ENCODE results near the gene RCCD1.
"Not testable (repeated sequence)": the region's sequence is repeated elsewhere in the genome, so short reads cannot be mapped to it uniquely, and the experiment has no call there.

Gene RCCD1

GRCh38 chr15:90924375-90924774 lies 30.3 kb upstream of the RCCD1 start:
- no peak overlapping the region for H3K27ac ChIP-seq
- H3K27me3 ChIP-seq (ENCODE audit: control insufficient read depth, insufficient read depth, low read length), result no peaks in the 10 kb centered on the region
- no peak for TF ChIP-seq CTCF (IDR thresholded peaks at IDR 0.05)
- H3K79me2 ChIP-seq, result no peaks in the 10 kb centered on the region
- H3K9me3 ChIP-seq (ENCODE audit: control insufficient read depth, low read length), result no peaks in the 10 kb centered on the region
- no peak overlapping the region for H3K4me2 ChIP-seq (ENCODE audit: low read length)
- H3K4me3 ChIP-seq (ENCODE audit: low read depth, low read length), result no peak overlapping the region
- no peaks in the 10 kb centered on the region for H3K4me1 ChIP-seq
- H2AFZ ChIP-seq, result no peak overlapping the region
- no peak overlapping the region for H3K9ac ChIP-seq
- no peaks in the 10 kb centered on the region for H3K36me3 ChIP-seq (ENCODE audit: control insufficient read depth, insufficient read depth, low read length)

- not testable (repeated sequence) for H3K4me2 ChIP-seq (ENCODE audit: low read length)
Observed at GRCh38 chr15:90926766-90927165, 27.9 kb upstream of the RCCD1 start.

GRCh38 chr15:90928106-90928505 lies 26.6 kb upstream of the RCCD1 start:
- not testable (repeated sequence) for H3K4me3 ChIP-seq (ENCODE audit: low read depth, low read length); H3K4me2 ChIP-seq (ENCODE audit: low read length); H3K27me3 ChIP-seq (ENCODE audit: control insufficient read depth, insufficient read depth, low read length); H3K36me3 ChIP-seq (ENCODE audit: control insufficient read depth, insufficient read depth, low read length); H3K27ac ChIP-seq; H3K4me1 ChIP-seq; H3K9ac ChIP-seq; H2AFZ ChIP-seq; H3K9me3 ChIP-seq (ENCODE audit: control insufficient read depth, low read length); H3K79me2 ChIP-seq

More at GRCh38 chr15:90926766-90927165, 27.9 kb upstream of the RCCD1 start:
- not testable (repeated sequence) for H3K27me3 ChIP-seq (ENCODE audit: control insufficient read depth, insufficient read depth, low read length); H2AFZ ChIP-seq; H3K4me1 ChIP-seq; H3K4me3 ChIP-seq (ENCODE audit: low read depth, low read length); H3K36me3 ChIP-seq (ENCODE audit: control insufficient read depth, insufficient read depth, low read length); H3K79me2 ChIP-seq; H3K9ac ChIP-seq; H3K27ac ChIP-seq; H3K9me3 ChIP-seq (ENCODE audit: control insufficient read depth, low read length)

- Histone ChIP-seq H3K9ac (no peak overlapping the region), H3K9me3 (ENCODE audit: control insufficient read depth, low read length) (no peaks in the 10 kb centered on the region), H3K4me2 (ENCODE audit: low read length) (peak overlapping the region; percentile 70), H3K4me1 (peaks cover 6% of the 10 kb centered on the region), H3K27ac (peak overlapping the region; percentile 83), H3K27me3 (ENCODE audit: control insufficient read depth, insufficient read depth, low read length) (no peaks in the 10 kb centered on the region), H2AFZ (peak overlapping the region; percentile 88), H3K79me2 (no peaks in the 10 kb centered on the region), H3K4me3 (ENCODE audit: low read depth, low read length) (peak overlapping the region; percentile 60), H3K36me3 (ENCODE audit: control insufficient read depth, insufficient read depth, low read length) (no peaks in the 10 kb centered on the region)
- TF ChIP-seq CTCF (IDR thresholded peaks at IDR 0.05), result no peak
Observed at GRCh38 chr15:90929246-90930019, 25.3 kb upstream of the RCCD1 start.

- H3K9me3 ChIP-seq (ENCODE audit: control insufficient read depth, low read length), result no peaks in the 10 kb centered on the region
- no peaks in the 10 kb centered on the region for H3K27me3 ChIP-seq (ENCODE audit: control insufficient read depth, insufficient read depth, low read length)
- peak overlapping the region; percentile 95 for H3K4me2 ChIP-seq (ENCODE audit: low read length)
- H2AFZ ChIP-seq, result no peak overlapping the region
- H3K36me3 ChIP-seq (ENCODE audit: control insufficient read depth, insufficient read depth, low read length), result no peaks in the 10 kb centered on the region
- H3K27ac ChIP-seq, result peak overlapping the region; percentile 83
- H3K4me3 ChIP-seq (ENCODE audit: low read depth, low read length), result no peak overlapping the region
- H3K9ac ChIP-seq, result no peak overlapping the region
- H3K79me2 ChIP-seq, result no peaks in the 10 kb centered on the region
- peaks cover 6% of the 10 kb centered on the region for H3K4me1 ChIP-seq
- no peak for TF ChIP-seq CTCF (IDR thresholded peaks at IDR 0.05)
Observed at GRCh38 chr15:90930861-90931574, 23.7 kb upstream of the RCCD1 start.

Data from parathyroid adenoma (tissue), 2 donors.